MCF 10A (cell line): ENCODE measurements around the gene MYL6B. TPM values are rescaled to one million over a fixed set of nuclear protein-coding genes. Genes with fewer than 3 reads are reported as not detected.

ENCODE experiments used
- BruUV-seq: library from RNA; stranded (reverse); fragments of 400-500 nt; replicated peaks from 2 replicates; lab custom pipeline; 2021; lab: Mats Ljungman, UMichigan
- CTCF ChIA-PET: fragments of 300-600 bp; sonication (Branson Sonifier 250); formaldehyde crosslinking; extraction: SDS; loops from one replicate; lab custom pipeline; 2021; ENCODE audit warnings: antibody characterized with exemption, inconsistent platforms; lab: Yijun Ruan, JAX
- POLR2A ChIA-PET: fragments of 300-600, 350-650 bp; sonication (Branson Sonifier 250); formaldehyde crosslinking; extraction: SDS; loops from one replicate; lab custom pipeline; 2020; ENCODE audit warnings: antibody characterized with exemption, inconsistent platforms; lab: Yijun Ruan, JAX
- DNase-seq: peaks from one replicate; pipeline ENCODE4 v3.0.0-alpha.2; 2018; ENCODE audit not compliant: unreplicated experiment
- H3K27ac Mint-ChIP-seq: one replicate; pipeline ENCODE4 v1.8.0; 2022; ENCODE audit warnings: mild to moderate bottlenecking, low read depth, mixed read lengths; ENCODE audit not compliant: unreplicated experiment
- H3K27me3 Mint-ChIP-seq: one replicate; pipeline ENCODE4 v1.8.0; 2022; ENCODE audit warnings: mixed read lengths; ENCODE audit not compliant: insufficient read depth, unreplicated experiment
- H3K36me3 Mint-ChIP-seq: one replicate; pipeline ENCODE4 v1.8.0; 2022; ENCODE audit warnings: mild to moderate bottlenecking, moderate library complexity, mixed read lengths; ENCODE audit not compliant: insufficient read depth, unreplicated experiment
- H3K4me1 Mint-ChIP-seq: one replicate; pipeline ENCODE4 v1.8.0; 2022; ENCODE audit warnings: mixed read lengths; ENCODE audit not compliant: insufficient read depth, unreplicated experiment
- H3K4me3 Mint-ChIP-seq: one replicate; pipeline ENCODE4 v1.8.0; 2022; ENCODE audit warnings: mild to moderate bottlenecking, moderate library complexity, mixed read lengths; ENCODE audit not compliant: unreplicated experiment
- H3K9me3 Mint-ChIP-seq: one replicate; pipeline ENCODE4 v1.8.0; 2022; ENCODE audit warnings: mixed read lengths; ENCODE audit not compliant: unreplicated experiment
- intact Hi-C: fragments of 100-400 bp; cut with micrococcal nuclease; formaldehyde crosslinking; loops from 2 replicates; pipeline ENCODE4 v1.14.1; 2022
- total RNA-seq: library from RNA; stranded (reverse); gene quantifications from 2 replicates; pipeline ENCODE4 v1.2.3, GENCODE V29; 2022
- TF ChIP-seq, protein P1 (sequence below): fragments of 200-600 bp; IDR thresholded peaks from one replicate; pipeline ENCODE4 v1.8.0; 2022; ENCODE audit warnings: antibody characterized with exemption, mild to moderate bottlenecking; ENCODE audit not compliant: unreplicated experiment

MYL6B gene
- total RNA-seq, 1 experiment from 2014 or later = 46.0 TPM

DNA sequence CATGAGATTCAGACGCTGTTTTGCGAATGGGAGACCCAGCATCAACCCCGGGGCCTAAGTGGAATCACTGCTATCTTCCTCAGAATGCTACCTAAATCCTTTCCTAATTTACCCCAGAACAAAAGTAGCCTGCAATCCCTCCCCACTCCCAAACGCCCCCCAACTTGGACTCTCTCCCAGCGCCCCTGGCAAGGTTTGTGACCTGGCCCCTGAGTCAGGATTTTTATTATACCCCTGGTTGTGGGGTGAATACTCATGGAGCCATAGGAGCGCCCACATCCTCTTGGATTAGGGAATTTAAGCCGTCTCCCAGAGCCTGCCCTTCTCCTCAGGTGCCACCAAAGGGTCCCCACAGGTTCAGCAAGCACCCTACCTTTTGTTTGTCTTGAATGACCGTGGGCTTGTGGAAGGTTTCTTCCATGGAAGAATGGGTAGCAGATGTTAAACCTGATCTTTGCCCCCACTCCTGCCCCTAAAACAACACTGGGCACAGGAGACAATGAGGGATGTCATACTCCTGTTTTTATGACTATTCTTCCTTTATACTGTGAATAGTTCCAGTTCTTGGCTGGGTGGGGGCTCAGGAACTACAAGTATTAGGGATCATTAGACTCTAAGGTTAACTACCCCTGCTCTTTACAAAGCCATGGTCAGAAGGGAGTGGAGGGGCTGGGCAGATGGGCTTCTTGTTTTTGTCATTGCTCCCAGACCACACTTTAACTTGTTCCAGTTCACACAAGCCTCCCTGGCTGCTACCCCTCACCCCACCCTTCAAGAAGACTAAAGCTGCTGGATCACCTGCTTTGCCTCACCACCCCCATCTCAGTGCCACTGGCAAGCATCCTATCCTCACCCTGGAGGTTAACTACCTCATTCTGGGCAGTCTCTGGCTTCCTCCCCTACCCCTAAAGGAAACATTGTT is 630 bp downstream of the MYL6B start:
- H3K36me3 Mint-ChIP-seq = peaks cover 19% of the 10 kb centered on the region
- H3K9me3 Mint-ChIP-seq = no peaks in the 10 kb centered on the region
- peak overlapping the region; percentile 75 for H3K4me3 Mint-ChIP-seq
- ChIA-PET POLR2A (interaction anchor here (0.6 to 2.8 kb wide), 4 partner anchors 25 to 311 kb away, joined by 3 to 39 read pairs (median 14); partner anchors contain the start of genes ESYT1 and SMARCC2), CTCF (no interaction called here)
- DNase-seq = no peak
- BruUV-seq = TSS peak; percentile 32
- H3K27ac Mint-ChIP-seq = peak overlapping the region; percentile 62
- intact Hi-C loops = loop anchor here (5.0 kb wide), 1 partner anchor 36 kb away; the partner anchor contains the start of genes RPL41 and ZC3H10
- peaks cover 18% of the 10 kb centered on the region for H3K4me1 Mint-ChIP-seq
- TF ChIP-seq, protein P1, sequence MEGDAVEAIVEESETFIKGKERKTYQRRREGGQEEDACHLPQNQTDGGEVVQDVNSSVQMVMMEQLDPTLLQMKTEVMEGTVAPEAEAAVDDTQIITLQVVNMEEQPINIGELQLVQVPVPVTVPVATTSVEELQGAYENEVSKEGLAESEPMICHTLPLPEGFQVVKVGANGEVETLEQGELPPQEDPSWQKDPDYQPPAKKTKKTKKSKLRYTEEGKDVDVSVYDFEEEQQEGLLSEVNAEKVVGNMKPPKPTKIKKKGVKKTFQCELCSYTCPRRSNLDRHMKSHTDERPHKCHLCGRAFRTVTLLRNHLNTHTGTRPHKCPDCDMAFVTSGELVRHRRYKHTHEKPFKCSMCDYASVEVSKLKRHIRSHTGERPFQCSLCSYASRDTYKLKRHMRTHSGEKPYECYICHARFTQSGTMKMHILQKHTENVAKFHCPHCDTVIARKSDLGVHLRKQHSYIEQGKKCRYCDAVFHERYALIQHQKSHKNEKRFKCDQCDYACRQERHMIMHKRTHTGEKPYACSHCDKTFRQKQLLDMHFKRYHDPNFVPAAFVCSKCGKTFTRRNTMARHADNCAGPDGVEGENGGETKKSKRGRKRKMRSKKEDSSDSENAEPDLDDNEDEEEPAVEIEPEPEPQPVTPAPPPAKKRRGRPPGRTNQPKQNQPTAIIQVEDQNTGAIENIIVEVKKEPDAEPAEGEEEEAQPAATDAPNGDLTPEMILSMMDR = no peak
- H3K27me3 Mint-ChIP-seq = no peaks in the 10 kb centered on the region

DNA sequence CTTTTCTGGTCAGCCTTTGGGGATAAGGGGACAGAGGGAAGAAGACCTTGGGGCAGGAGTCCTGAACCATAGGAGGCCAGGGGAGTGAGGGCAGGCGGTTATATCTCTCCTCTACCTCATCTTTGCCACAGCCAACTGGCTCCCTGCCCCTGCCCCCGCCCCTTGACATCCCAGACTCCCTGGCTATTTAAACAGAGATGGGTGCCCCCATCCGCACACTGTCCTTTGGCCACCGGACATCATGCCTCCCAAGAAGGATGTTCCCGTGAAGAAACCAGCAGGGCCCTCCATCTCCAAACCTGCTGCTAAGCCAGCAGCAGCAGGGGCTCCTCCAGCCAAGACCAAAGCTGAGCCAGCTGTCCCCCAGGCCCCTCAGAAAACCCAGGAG is 1.3 kb downstream of the MYL6B start:
- H3K4me1 Mint-ChIP-seq = peaks cover 18% of the 10 kb centered on the region
- H3K4me3 Mint-ChIP-seq = peak overlapping the region; percentile 75
- no peak overlapping the region for H3K27ac Mint-ChIP-seq
- no peaks in the 10 kb centered on the region for H3K9me3 Mint-ChIP-seq
- H3K27me3 Mint-ChIP-seq = no peaks in the 10 kb centered on the region
- no TSS peak for BruUV-seq
- TF ChIP-seq, protein P1 = no peak
- ChIA-PET POLR2A (interaction anchor here (0.6 to 2.8 kb wide), 4 partner anchors 26 to 310 kb away, joined by 3 to 16 read pairs (median 8); partner anchors contain the start of genes ESYT1 and SMARCC2), CTCF (no interaction called here)
- intact Hi-C loops = loop anchor here (5.0 kb wide), 1 partner anchor 36 kb away; the partner anchor contains the start of genes RPL41 and ZC3H10
- no peak for DNase-seq
- peaks cover 25% of the 10 kb centered on the region for H3K36me3 Mint-ChIP-seq

DNA sequence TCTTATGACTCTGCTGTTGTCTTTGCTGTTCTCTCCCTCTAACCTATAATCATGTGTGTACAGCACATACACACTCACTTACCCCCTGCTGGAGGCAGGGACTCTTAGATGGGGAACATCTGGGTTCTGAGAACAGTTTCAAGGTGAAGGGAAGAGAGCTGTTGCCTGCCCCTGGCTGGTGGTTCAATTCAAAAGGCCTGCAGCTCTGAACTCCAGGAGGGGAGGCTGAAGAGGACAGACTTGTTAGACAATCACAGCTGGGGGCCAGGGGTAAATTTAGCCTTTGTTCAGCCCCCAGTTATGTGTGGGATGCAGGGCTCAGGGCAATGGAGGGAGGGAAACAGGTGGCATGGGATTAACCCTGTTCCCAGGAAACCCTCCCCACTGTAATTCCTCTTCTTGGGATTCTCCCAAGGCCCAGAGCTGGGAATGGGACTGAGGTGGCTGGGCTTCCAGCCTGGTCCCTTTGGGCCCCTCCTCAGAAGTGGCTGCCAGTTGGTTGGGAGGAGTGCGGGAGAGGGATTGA is 1.9 kb downstream of the MYL6B start:
- POLR2A ChIA-PET = interaction anchor here (0.6 to 3.5 kb wide), 5 partner anchors 27 to 181 kb away, joined by 4 to 16 read pairs (median 11); partner anchors contain the start of genes ESYT1, RAB5B, SMARCC2 and ZC3H10
- H3K27ac Mint-ChIP-seq = no peak overlapping the region

More for the DNA sequence above, 1.9 kb downstream of the MYL6B start:
- TF ChIP-seq, protein P1 = no peak
- BruUV-seq = no TSS peak
- Mint-ChIP-seq H3K4me3 (no peak overlapping the region), H3K27me3 (no peaks in the 10 kb centered on the region), H3K4me1 (peaks cover 21% of the 10 kb centered on the region), H3K36me3 (peaks cover 32% of the 10 kb centered on the region), H3K9me3 (no peaks in the 10 kb centered on the region)
- DNase-seq = no peak
- intact Hi-C loops = loop anchor here (5.0 kb wide), 1 partner anchor 37 kb away; the partner anchor contains the start of genes RPL41 and ZC3H10
- CTCF ChIA-PET = interaction anchor here (0.5 to 1.8 kb wide), 4 partner anchors 13 to 35 kb away, joined by 3 to 6 read pairs (median 4); no protein-coding TSS in a partner anchor
